GM11168 (cell line): ENCODE results near the gene TRAM2.

Experiments
- in situ Hi-C: fragments of 300-500 bp; cut with MboI; formaldehyde crosslinking; loops from one replicate; pipeline ENCODE4 v1.12.0; 2022; ENCODE audit warnings: low sequenced_read_pairs; ENCODE audit not compliant: unreplicated experiment

Gene TRAM2

GRCh38 chr6:52534363-52534762, 42.5 kb downstream of the TRAM2 start:
- in situ Hi-C loops: no loop called here

- in situ Hi-C loops: no loop called here
Measured at GRCh38 chr6:52533491-52533890, 43.4 kb downstream of the TRAM2 start.

- in situ Hi-C loops: no loop called here
Measured at GRCh38 chr6:52532457-52532856, 44.4 kb downstream of the TRAM2 start.

DNA sequence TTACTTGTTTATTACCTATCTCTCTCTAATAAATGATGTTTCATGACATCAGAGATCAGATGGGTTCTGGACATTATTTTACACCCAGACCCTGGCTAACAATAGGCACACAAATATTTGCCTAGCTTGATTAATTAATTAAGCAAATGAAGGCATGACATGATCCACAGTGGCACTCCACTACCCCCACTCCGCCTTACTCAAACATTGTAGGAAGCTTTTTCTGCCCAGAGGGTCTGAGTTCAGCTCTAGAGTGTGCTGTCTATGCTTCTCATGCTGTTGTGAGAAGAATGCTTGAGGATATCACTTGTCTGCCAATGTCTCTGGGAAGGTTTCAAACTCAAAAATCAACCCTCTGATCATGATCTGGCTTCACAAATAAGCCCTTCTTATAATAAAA, 45.0 kb downstream of the TRAM2 start:
- in situ Hi-C loops: no loop called here

- in situ Hi-C loops: no loop called here
Measured at GRCh38 chr6:52531396-52531795, 45.5 kb downstream of the TRAM2 start.

GRCh38 chr6:52530351-52530750, 46.5 kb downstream of the TRAM2 start:
- in situ Hi-C loops: no loop called here

GRCh38 chr6:52529311-52529710, 47.5 kb downstream of the TRAM2 start:
- in situ Hi-C loops: no loop called here

DNA sequence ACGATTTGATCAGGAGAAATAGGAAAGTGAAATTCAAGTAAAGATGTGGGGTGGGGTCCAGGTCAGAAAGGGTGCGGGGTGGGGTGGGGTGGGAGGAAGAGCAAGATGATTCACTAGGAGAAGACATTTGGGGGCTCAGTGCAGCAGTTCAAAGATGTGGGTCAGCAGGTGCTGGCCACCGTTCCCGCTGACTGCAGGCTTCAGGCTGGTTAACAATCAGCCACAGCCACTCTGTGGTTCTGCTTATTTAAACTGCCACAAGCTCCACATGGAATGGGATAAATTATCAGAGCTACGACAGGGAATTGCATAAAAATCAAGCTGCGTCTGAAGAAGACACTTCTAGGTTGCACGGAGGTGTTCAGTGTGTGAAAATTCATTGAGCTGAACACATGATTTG, 49.4 kb downstream of the TRAM2 start:
- in situ Hi-C loops: no loop called here

GRCh38 chr6:52526634-52527033, 50.2 kb downstream of the TRAM2 start:
- in situ Hi-C loops: no loop called here

DNA sequence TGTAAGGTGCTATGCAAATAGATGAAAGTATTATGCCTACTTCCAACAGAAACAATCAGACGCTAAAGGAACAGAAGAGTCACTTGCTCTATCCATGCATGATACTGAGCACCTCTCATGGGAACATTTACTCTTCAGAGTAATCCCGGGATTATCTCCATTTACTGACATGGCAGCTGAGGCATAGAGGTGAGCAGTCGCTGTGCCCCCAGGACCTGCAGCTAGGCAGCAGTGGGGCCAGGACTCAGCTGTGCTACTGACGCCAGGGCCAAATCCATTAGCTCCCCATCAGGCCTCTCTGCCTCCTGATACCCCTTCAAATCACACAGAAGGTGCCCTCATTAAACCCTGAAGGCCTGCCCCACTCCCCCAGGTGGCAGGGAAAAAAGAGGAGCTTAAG, 51.9 kb downstream of the TRAM2 start:
- in situ Hi-C loops: no loop called here

DNA sequence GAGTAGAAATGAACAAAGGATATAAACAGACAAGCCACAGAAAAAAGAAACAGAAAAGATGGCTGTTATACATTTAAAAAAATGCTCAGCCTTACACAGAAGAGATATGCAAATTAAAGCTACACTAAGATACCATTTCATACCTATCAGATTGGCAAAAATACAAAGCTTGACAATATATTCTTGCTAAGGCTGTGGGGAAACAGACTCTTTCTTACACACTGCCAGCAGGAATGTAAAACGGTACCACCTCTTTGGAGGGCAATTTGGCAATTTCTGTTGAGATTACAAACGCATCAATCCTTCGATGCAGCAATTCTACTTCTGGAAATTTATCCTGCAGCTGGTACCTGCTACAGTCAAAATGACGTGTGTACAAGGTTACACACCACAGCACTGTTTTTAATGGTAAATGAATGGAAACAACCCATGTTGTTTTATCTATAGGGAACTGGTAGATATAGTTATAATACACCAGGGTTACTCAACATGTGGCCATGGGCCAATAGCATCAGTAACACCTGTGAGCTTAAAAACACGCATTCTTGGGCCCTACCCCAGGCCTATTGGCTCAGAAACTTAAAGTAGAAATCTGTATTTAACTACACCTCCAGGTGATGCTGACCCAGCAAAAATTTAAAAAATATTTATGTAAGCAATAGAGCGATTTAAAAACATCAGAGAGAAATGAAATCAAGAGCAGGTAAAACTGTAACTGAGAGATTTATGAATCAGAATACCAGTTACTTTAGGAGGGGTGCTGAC, 53.3 kb downstream of the TRAM2 start:
- in situ Hi-C loops: no loop called here

DNA sequence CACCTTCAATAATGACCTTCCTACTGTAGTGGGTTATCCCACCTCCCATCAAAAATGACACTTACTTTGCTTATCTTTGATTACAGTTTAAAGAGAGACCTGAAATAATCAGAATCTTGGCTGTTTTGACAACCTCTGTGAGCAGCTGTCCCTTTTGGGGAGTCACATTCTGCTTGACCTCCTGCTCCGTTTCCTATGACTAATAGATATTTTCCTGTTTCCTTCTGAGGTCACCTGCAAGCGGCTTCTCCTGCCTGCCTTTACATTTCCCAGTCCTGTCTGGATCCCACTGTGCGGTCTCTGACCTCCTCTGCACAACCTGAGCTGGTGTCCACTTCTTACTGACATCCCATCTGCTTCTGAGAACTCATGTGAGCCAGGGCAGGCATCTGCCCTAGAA, 54.2 kb downstream of the TRAM2 start:
- in situ Hi-C loops: no loop called here

DNA sequence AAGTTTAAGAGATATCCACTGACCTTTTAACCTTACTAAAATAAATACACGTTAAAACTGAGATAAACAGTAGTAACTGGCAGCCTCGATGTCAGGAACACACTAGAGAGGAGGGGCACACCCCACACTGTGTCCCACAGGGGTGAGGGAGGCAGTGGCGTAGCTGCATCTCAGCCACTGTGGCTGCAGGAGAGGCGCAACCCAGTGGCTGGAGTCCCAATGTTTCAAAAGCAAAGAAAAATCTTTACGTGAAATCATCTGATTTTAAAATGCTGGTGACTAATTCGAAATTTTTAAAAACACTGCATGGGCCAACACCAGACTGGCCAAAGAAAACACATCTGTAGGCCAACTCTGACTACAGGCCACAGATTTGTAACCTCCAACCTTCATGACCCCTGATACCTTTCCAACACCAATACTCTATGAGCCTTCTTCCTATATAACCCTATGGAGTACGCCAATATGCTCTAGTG, 54.7 kb downstream of the TRAM2 start:
- in situ Hi-C loops: no loop called here

- in situ Hi-C loops: loop anchor here (10.0 kb wide), 1 partner anchor 145 kb away; no protein-coding TSS in a partner anchor
Measured at GRCh38 chr6:52519618-52520017, 57.2 kb downstream of the TRAM2 start.

DNA sequence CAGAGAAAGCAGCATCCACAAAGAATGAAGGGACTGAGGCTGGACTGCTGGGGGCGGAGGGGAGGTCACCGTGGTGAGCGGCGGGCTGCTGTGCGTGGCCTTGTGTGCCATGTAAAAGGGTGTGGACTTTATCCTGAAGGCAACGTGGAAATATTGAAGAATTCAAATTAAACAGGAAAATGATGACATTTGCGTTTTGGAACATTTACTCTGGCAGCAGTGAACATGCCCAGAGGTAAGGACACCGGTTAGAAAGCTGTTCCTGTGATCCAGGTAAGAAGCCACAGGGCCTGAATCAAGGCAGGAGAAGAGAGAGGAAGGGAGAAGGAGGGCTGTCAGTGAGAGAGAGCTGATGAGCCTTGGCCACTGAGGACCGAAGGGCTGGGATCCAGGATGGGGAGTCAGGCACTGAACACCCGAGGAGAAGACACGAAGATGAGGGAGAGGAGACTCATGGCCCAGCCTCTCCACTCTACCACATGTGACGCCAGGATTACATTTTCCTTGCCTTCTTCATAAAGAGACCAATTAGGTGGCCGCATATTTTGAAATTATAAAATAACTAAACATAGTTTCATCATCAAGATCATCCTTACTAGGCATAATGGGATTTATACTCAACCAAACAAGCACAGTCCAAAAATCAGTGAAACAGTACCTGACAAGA, 58.4 kb downstream of the TRAM2 start:
- in situ Hi-C loops: loop anchor here (10.0 kb wide), 1 partner anchor 146 kb away; no protein-coding TSS in a partner anchor

DNA sequence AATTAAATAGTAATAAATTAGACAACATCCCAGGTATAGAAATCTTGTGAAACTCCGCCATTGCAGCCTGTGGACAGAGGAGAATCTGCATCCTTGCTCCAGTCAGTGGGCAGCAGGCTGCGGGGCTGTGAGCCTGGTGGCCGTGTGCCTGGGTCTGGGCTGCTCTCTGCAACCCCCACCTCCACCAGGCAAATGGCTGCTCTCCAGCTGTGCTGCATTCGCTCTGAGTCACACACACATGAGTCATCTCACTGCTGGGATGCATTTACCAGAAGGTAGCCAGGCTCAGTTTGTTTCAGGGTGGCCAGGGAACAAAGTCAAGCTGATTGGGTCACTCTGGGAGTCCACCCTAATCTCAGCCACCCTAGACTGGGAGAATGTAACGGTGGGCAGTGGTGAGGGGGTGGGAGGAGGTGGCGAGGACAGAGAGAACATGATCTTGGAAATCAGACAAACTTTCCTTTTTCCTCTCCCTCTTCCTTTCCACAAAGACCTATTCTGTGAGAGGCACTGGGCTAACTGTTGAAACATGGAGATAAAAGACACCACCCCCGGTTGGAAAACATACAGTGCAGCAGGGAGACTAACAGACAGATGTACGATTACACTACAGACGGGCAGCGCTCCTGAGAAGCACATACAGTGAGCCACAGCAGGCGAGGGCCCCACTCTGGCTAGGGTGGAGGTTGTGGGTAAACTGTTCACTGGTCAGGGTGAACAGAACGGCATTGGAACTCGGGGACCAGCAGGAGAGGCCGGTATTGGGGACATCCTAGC, 59.2 kb downstream of the TRAM2 start:
- in situ Hi-C loops: loop anchor here (10.0 kb wide), 1 partner anchor 147 kb away; no protein-coding TSS in a partner anchor

- in situ Hi-C loops: loop anchor here (10.0 kb wide), 1 partner anchor 148 kb away; no protein-coding TSS in a partner anchor
Measured at GRCh38 chr6:52516943-52517342, 59.9 kb downstream of the TRAM2 start.

DNA sequence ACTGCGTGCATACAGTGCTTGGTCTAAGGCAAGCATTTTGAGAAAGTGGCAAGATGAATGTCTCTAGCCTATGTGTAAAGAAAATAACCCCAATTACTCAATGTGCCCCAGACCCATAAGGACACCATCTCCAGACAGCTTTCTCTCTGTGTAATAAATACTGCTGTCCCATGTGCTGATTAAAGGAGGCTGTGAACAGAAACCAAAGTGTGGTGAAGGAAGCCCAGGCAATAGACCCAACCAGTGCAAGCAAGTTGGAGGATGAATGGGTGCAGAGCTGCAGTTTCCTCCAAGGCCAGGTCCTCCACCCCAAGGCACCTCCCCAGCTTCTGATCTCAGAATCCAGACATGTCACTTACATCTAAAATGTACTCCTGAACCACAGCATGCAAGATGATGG, 60.6 kb downstream of the TRAM2 start:
- in situ Hi-C loops: loop anchor here (10.0 kb wide), 1 partner anchor 149 kb away; no protein-coding TSS in a partner anchor

- in situ Hi-C loops: loop anchor here (10.0 kb wide), 1 partner anchor 149 kb away; no protein-coding TSS in a partner anchor
Measured at GRCh38 chr6:52515219-52515960, 61.5 kb downstream of the TRAM2 start.

- in situ Hi-C loops: loop anchor here (10.0 kb wide), 1 partner anchor 150 kb away; no protein-coding TSS in a partner anchor
Measured at GRCh38 chr6:52514514-52514913, 62.3 kb downstream of the TRAM2 start.
